ENCODE results near the gene CD55. TPM values are rescaled to one million over a fixed set of nuclear protein-coding genes. Genes with fewer than 3 reads are reported as not detected.

The CD55 gene
- total and polyA plus RNA-seq, 2 of the 8 experiments (the other 6 are each of a cell fraction or from before 2014, with no cell fraction given) = 20.1 to 22.8 TPM

- 0 out of 4 replicates have a peak, but pooled peaks have one; percentile 16 to 63 for TF ChIP-seq SIN3A (conservative IDR thresholded peaks at IDR 0.05 in 1 of 2, IDR thresholded peaks at IDR 0.05 in 1 of 2; ENCODE audit: low read depth in 1 of 2, low read length in 2 of 2)
- TF ChIP-seq KDM4A (IDR thresholded peaks at IDR 0.05; ENCODE audit: low read depth, low read length, severe bottlenecking) = peak; percentile 59
- TF ChIP-seq, protein P1, sequence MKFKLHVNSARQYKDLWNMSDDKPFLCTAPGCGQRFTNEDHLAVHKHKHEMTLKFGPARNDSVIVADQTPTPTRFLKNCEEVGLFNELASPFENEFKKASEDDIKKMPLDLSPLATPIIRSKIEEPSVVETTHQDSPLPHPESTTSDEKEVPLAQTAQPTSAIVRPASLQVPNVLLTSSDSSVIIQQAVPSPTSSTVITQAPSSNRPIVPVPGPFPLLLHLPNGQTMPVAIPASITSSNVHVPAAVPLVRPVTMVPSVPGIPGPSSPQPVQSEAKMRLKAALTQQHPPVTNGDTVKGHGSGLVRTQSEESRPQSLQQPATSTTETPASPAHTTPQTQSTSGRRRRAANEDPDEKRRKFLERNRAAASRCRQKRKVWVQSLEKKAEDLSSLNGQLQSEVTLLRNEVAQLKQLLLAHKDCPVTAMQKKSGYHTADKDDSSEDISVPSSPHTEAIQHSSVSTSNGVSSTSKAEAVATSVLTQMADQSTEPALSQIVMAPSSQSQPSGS (IDR thresholded peaks at IDR 0.05; ENCODE audit: low read length) = no peak
- TF ChIP-seq TAF1 (IDR thresholded peaks at IDR 0.05; ENCODE audit: low read depth, low read length) = 0 out of 2 replicates have a peak, but pooled peaks have one; percentile 6
- TF ChIP-seq RXRA (IDR thresholded peaks at IDR 0.05; ENCODE audit: insufficient read depth, low read depth, low read length) = no peak
- no peak for TF ChIP-seq ZNF274 (IDR thresholded peaks at IDR 0.05; ENCODE audit: borderline replicate concordance, extremely low read depth, low read length)
- no peak for TF ChIP-seq NRF1 (IDR thresholded peaks at IDR 0.05; ENCODE audit: low read depth, low read length)
- TF ChIP-seq NANOG (IDR thresholded peaks at IDR 0.05; ENCODE audit: insufficient read depth, low read depth, low read length, poor library complexity, severe bottlenecking) = no peak
- no peak for TF ChIP-seq TEAD4 (IDR thresholded peaks at IDR 0.05; ENCODE audit: low read depth, low read length)
- TF ChIP-seq SUZ12 (IDR thresholded peaks at IDR 0.05; ENCODE audit: low read length) = no peak
Observed at GRCh38 chr1:207321790-207322645, 540 bp downstream of the CD55 start (continued).
